Ovary (tissue), 9 donors: ENCODE results near the gene ERAP2. TPM values are rescaled to one million over a fixed set of nuclear protein-coding genes. Genes with fewer than 3 reads are reported as not detected.

Experiments used
- DNase-seq, 5 donors: peaks; one replicate each; pipeline ENCODE4 v3.0.0-alpha.2; 2019 to 2020
- H3K27ac ChIP-seq, 2 donors: fragments of 200-600 bp; one replicate each; pipeline versions ENCODE4 v1.5.1 to v1.8.0; 2019 to 2022
- H3K27me3 ChIP-seq: fragments of 200-600 bp; one replicate; pipeline ENCODE4 v1.8.0; 2022
- H3K36me3 ChIP-seq: fragments of 200-600 bp; sonication (generic); one replicate; pipeline ENCODE4 v1.5.1; 2019
- H3K4me1 ChIP-seq: one replicate; pipeline ENCODE4 v1.8.1; 2013; ENCODE audit warnings: mild to moderate bottlenecking, moderate library complexity; ENCODE audit not compliant: insufficient read depth
- H3K4me3 ChIP-seq: fragments of 200-600 bp; sonication (generic); one replicate; pipeline ENCODE4 v1.5.1; 2017
- H3K9me3 ChIP-seq, 2 donors: fragments of 200-600 bp in 1 of 2; sonication (generic) in 1 of 2; one replicate each; pipeline versions ENCODE4 v1.5.1 to v1.8.1; 2013 to 2019; ENCODE audit warnings: mild to moderate bottlenecking in 1 of 2, moderate library complexity in 1 of 2
- CTCF ChIP-seq, 3 donors: fragments of 450-650 bp in 2 of 3; fragments of 200-600 bp in 1 of 3; IDR thresholded peaks; one replicate each; pipeline versions ENCODE4 v1.5.1 to v1.8.0; 2016 to 2022; ENCODE audit warnings: antibody characterized with exemption in 3 of 3, mild to moderate bottlenecking in 1 of 3
- EP300 ChIP-seq: sonication (generic); formaldehyde crosslinking; IDR thresholded peaks from one replicate; pipeline ENCODE4 v1.6.1; 2017; ENCODE audit warnings: antibody characterized with exemption
- POLR2A ChIP-seq: fragments of 450-650 bp; IDR thresholded peaks from one replicate; pipeline ENCODE4 v1.6.1; 2017; ENCODE audit warnings: antibody characterized with exemption, mild to moderate bottlenecking, moderate library complexity
- WGBS, 3 donors: extraction: QIAGEN DNeasy Blood & Tissue Kit in 1 of 3; methylation state at CpG; one replicate each; pipeline versions ENCODE4 v1.1.5 to v1.1.7; 2013 to 2017; 5-methylcytosine and 5-hydroxymethylcytosine counted together
- intact Hi-C, 4 donors: fragments of 100-400 bp; cut with DNase I; formaldehyde crosslinking; loops; one replicate each; pipeline versions ENCODE4 v1.11.0 to v1.15.1; 2022 to 2023
- polyA plus RNA-seq, 2 donors: library from polyadenylated mRNA; stranded (reverse); fragments of 200-250 nt in 1 of 2; fragments of 350-450 nt in 1 of 2; fragmentation: Illumina TruSeq in 1 of 2; extraction: RNeasy Lipid Tissue Mini Kit (QIAGEN cat#74804) in 1 of 2; gene quantifications; one replicate each; pipeline ENCODE4 v1.2.3, GENCODE V29; 2013 to 2014
- total RNA-seq, 7 donors: library from RNA; depleted of rRNA in 2 of 7; stranded (reverse); fragments of >200 nt in 2 of 7; fragmentation: NEBNext Ultra II Directional in 3 of 7; extraction: Animal tissue kit (Norgen Biotek cat#: 25700) in 3 of 7; gene quantifications; one replicate each; pipeline versions ENCODE4 v1.1.0 to v1.2.4, GENCODE V29; 2016 to 2023
- donor health status: DM: no; HTN: no; CAD: no; lungs with moderate emphysema.
- donor health status: DM: no; HTN: no; CAD: no.
- donor health status: Bipolar disorder and iron deficiency.
- donor health status: DM: yes; HTN: yes; CAD: no.
- donor health status: DM: no; HTN: no; CAD: no.
- donor health status: DM: yes; HTN: yes; CAD: no.

Gene ERAP2
- total and polyA plus RNA-seq, 9 donors = 1.3 to 22.0 (median 15.9) TPM

- H3K36me3 ChIP-seq = no peaks in the 10 kb centered on the region
- H3K4me3 ChIP-seq = peak within 1 kb of the TSS; percentile 67
- 1% methylated on average over 69 to 79 of the region's 79 CpGs for WGBS, 3 donors
- H3K27me3 ChIP-seq = no peaks in the 10 kb centered on the region
- H3K9me3 ChIP-seq = no peaks in the 10 kb centered on the region
- H3K27ac ChIP-seq = peak within 1 kb of the TSS; percentile 86 to 97
- H3K4me1 ChIP-seq = no peaks in the 10 kb centered on the region
- intact Hi-C loops = loop anchor here in 1 of 4 donors (1.0 kb wide), 1 partner anchor 58 kb away; no protein-coding TSS in a partner anchor
- TF ChIP-seq POLR2A (peak; percentile 79), CTCF (IDR thresholded peaks at IDR 0.05) (no peak)
- DNase-seq = peak; percentile 94 to 96 (median 95)
These were observed 59.5 kb downstream of the ERAP2 start, which contains the start of gene LNPEP for GRCh38 chr5:96935559-96936430. Gene LNPEP (plus strand): TSS chr5:96936080. CDS start chr5:96936156, 76 bp downstream.

- H3K9me3 ChIP-seq = no peaks in the 10 kb centered on the region
- DNase-seq = peak in 4 of 5 donors; percentile 40 to 66 (median 50)
- H3K36me3 ChIP-seq = no peaks in the 10 kb centered on the region
- peak overlapping the region; percentile 86 to 97 for H3K27ac ChIP-seq
- 0 to 1% (median 0%) methylated on average over 24 to 27 of the region's 27 CpGs for WGBS, 3 donors
- peak overlapping the region; percentile 67 for H3K4me3 ChIP-seq
- no peaks in the 10 kb centered on the region for H3K4me1 ChIP-seq
- TF ChIP-seq POLR2A = no peak
- no peak for TF ChIP-seq CTCF (IDR thresholded peaks at IDR 0.05)
- no peak for TF ChIP-seq EP300
- intact Hi-C loops = no loop called here
- no peaks in the 10 kb centered on the region for H3K27me3 ChIP-seq
These were observed 60.4 kb downstream of the ERAP2 start for GRCh38 chr5:96936431-96937320.

- Histone ChIP-seq H3K27ac (no peak overlapping the region), H3K27me3 (no peaks in the 10 kb centered on the region), H3K36me3 (no peaks in the 10 kb centered on the region), H3K4me3 (no peak overlapping the region), H3K9me3 (no peaks in the 10 kb centered on the region), H3K4me1 (no peaks in the 10 kb centered on the region)
- TF ChIP-seq EP300 (no peak), POLR2A (no peak), CTCF (IDR thresholded peaks at IDR 0.05) (no peak)
- 85 to 90% (median 85%) methylated on average over 3 of the region's 3 CpGs for WGBS, 3 donors
- no peak for DNase-seq
- intact Hi-C loops = no loop called here
These were observed 64.3 kb downstream of the ERAP2 start for GRCh38 chr5:96940586-96940985.

- no peaks in the 10 kb centered on the region for H3K36me3 ChIP-seq
- H3K4me3 ChIP-seq = no peak overlapping the region
- DNase-seq = no peak
- no peaks in the 10 kb centered on the region for H3K27me3 ChIP-seq
- H3K9me3 ChIP-seq = no peaks in the 10 kb centered on the region
- TF ChIP-seq CTCF (IDR thresholded peaks at IDR 0.05) = no peak
- TF ChIP-seq POLR2A = no peak
- no peak for TF ChIP-seq EP300
- intact Hi-C loops = no loop called here
- no peak overlapping the region for H3K27ac ChIP-seq
- WGBS, 3 donors = 90 to 96% (median 95%) methylated on average over 4 of the region's 4 CpGs
- H3K4me1 ChIP-seq = no peaks in the 10 kb centered on the region
These were observed 64.8 kb downstream of the ERAP2 start for GRCh38 chr5:96941140-96941539.
